Stimulated activated CD8-positive, alpha-beta memory T cell treated with anti-CD3 and anti-CD28 coated beads, Interleukin-7, amount 100 ng/mL, for 4 hours (primary cell): ENCODE measurements around the gene KCNC3.

ENCODE experiments used
- DNase-seq, 2 donors: peaks; one replicate each; pipeline ENCODE4 v3.0.0-alpha.2; 2020; ENCODE audit warnings: low read depth in 2 of 2

Gene KCNC3

DNA sequence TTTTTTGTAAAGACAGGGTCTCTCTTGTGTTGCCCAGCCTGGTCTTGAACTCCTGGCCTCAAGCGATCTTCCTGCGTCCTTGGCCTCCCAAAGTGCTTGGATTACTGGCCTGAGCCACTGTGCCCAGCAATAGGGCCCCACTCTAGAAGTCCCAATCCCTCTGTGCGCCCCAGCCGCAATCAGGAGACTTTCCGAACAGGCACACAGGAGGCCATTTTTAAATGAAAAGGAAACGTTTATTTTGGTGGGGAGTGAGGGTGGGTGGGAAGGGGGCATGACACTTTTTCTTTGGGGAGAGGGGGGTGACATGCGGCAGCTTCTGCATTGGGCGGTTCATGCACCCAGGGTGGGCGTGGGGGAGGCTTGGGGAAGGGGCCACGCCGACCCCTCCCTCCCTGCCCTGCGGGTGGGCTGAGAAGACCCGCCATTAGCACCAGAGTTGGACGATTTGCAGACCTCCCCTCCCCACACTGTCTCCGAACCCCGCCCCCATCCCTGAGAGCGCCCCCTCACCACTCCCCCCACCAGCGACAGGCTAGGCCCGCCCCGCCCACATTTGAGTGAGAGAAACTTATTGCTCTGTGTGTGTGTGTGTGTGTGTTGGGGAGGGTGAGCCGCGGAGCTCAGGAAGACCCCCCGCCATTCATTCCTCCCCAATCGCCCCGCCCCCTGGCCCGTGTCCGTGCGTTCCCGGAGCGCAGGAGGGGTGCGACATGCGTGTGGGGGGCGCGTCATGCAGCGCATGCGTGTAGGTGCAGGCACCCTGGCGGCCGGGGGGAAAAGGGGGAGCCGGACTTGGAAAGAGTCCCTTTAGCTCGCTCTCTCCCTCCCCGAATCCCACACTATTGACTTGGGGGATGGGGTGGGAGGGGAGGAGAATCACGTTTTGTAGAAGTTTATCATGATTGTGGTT lies 17.2 kb downstream of the KCNC3 start:
- DNase-seq, result no peak

DNA sequence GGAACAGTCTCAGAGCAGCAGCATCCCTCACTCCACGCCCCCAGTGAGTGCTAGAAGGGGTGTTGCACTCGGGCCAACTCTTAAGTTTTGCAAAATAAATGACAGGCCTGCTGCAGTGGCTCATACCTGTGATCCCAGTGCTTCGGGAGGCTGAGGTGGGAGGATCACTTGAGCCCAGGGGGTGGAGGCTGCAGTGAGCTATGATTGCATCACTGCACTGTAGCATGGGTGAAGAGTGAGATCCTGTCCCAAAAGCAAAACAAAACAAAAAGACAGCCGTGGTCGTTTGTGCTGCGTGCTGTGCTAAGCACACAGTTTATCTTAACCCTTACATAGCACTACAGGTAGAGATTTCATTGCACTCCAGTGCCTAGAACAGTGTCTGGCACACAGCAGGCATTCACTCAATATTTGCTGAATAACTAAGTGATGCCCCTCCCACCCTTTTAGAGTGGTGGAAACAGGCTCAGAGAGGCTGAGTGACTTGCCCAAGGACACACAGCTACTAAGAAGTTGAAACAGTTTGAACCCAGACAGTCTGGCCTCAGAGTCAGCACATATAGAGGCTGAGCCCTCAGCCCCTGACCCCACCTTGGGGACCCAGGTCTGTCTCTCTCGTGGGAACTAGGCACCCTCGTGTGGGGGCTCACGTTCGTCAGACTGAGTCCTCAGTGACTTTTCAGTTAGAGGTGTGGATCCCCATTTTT lies 18.3 kb downstream of the KCNC3 start:
- DNase-seq, result no peak

DNA sequence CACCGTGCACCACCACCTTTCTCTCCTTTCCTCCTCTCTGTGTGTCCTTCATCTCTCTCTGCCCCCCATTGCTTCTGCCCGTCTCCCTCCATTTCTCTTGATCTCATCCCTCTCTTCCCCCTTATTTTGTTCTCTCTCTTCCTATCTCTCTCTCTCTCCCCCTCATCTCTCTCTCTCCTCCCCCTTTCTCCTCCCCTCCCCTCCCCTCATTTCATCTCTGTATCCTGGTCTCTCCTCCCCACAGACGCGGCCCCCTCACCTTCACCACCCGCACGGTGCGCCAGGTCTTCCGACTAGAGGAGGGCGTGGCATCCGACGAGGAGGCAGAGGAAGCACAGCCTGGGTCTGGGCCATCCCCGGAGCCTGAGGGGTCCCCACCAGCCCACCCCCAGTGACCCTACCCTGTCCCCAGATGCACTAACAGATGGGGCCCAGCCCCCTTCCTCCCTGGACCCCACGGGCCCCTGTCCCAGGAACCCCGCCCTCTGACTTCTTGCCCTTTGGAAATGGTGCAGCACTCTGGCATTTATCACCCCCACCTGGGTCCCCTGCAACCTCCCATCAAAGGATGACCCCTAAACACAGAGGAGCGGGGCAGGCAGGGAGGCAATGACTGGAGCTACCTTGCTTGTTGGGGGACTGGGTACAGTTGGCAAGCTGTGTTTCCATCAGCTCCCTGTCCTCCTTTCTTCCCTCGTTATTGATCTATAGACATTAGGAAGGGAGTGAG lies 19.6 kb downstream of the KCNC3 start:
- no peak for DNase-seq

DNA sequence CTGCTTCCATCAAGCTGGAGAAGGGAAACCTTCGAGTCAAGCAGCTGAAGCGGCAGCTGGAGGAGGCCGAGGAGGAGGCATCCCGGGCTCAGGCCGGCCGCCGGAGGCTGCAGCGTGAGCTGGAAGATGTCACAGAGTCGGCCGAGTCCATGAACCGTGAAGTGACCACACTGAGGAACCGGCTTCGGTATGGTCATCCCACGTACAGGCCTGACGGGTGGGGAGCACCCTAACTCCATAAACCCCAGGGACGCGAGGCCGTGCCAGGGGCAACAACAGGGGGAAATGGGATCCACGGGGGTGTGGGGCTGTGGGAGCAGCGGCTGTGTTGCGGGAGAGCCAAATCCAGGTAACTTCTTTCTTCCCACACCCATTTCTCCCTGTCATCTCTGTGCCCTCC lies 20.2 kb downstream of the KCNC3 start:
- DNase-seq, result no peak

DNA sequence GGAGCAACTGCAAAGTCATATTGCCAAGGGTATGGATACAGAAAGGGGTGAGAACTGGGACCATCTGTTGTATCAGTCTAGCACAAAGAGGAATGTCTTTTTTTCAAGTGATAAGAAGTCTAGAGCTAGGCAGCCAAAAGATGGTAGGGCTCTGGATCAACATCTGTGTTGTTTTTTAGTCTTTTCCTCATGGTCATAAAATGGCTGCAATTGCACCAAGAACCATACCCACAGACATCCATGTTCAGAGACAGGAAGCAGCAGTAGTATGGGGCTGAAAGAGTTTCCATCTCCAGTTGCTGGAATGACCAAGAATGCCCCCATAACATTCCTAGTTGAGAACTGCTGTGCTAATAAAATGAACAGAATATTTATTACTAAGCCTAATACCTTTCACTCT lies 25.6 kb downstream of the KCNC3 start:
- no peak for DNase-seq

DNA sequence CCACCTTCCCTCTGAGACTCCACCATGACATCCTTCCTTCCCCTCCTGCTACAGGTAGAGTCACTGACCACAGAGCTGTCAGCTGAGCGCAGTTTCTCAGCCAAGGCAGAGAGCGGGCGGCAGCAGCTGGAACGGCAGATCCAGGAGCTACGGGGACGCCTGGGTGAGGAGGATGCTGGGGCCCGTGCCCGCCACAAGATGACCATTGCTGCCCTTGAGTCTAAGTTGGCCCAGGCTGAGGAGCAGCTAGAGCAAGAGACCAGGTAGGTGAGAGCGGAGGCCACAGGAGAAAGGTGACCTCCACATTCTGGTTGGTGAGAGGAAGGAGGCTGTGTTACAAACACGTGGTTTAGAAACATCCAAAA lies 27.6 kb downstream of the KCNC3 start:
- DNase-seq, result no peak

DNA sequence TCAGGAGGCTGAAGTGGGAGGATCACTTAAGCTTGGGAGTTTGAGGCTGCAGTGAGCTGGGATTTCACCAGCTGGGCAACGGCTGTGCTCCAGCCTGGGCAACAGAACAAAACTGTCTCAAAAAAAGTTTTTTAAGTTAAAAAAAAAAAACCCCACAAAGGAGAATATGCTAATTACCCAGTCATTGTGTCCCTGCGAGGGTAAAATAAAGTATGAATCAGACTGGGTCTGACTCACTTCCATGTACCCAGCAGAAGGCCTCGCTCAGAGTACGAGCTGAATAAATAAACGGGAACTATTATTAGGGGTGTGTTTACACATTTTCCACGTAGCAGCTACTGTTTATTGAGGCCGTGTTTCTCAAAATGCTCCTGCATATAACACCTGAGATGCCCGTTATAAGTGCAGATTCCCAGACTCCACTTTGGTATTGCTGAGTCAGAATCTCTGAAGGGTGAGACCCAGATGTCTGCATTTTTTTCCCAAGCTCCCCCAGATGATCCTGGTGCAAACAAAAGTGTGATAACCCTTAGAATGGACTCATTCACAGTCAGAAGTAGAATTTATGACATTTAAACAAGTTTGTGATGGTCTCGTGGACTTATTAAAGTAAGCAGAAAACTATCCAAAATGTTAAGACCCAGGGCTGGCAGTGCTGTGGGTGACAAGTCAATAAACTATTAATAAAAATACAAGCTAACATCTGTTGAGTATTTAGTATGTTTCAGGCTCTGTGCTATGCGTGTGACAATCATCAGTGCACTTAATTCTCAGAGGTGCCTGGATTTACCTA lies 28.2 kb downstream of the KCNC3 start:
- no peak for DNase-seq

DNA sequence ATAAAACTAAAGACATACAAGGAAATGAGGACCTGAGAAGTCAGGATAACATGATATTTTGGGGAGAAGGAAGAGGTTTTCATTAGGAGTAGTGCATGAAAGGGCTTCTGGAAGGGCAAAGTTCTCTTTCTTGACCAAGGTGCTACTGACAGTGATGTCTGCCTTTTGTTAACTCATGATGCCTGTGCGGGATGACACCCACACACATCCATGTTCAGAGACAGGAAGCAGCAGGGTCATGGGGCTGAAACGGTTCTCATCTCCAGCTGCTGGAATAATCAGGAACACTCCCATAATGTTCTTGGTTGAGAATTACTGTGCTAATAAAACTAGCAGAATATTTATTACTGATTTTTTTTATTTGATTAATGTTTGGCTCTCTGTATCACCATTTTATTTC lies 29.1 kb downstream of the KCNC3 start:
- DNase-seq, result no peak

DNA sequence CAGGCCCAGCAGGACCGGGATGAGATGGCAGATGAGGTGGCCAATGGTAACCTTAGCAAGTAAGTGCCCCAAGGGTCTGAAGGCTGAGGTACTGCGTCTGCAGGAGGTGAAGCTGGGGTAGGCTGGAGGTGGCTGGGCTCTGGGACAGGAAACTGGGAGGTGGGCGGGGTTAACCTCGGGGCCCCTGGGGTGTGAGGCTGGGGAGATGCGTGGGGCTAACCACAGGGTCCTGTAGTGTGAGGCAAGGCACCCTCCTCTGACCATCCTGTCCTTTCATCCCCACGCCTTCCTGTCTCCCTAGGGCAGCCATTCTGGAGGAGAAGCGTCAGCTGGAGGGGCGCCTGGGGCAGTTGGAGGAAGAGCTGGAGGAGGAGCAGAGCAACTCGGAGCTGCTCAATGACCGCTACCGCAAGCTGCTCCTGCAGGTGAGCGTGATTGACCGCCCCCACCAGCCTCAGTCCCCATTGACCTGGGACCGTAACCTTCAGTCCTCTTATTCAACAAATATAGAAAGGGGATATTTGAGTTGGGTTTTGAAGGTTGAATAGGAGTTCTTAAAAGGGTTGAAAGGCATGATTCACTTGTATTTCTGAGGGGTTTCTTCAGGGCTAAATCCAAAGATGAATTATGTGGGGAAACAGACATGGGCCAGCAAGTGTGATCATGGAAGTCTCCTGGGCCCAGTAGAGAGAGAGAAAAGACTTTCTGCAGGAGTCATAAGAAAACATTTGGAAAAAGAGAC lies 35.7 kb downstream of the KCNC3 start:
- DNase-seq, result no peak

DNA sequence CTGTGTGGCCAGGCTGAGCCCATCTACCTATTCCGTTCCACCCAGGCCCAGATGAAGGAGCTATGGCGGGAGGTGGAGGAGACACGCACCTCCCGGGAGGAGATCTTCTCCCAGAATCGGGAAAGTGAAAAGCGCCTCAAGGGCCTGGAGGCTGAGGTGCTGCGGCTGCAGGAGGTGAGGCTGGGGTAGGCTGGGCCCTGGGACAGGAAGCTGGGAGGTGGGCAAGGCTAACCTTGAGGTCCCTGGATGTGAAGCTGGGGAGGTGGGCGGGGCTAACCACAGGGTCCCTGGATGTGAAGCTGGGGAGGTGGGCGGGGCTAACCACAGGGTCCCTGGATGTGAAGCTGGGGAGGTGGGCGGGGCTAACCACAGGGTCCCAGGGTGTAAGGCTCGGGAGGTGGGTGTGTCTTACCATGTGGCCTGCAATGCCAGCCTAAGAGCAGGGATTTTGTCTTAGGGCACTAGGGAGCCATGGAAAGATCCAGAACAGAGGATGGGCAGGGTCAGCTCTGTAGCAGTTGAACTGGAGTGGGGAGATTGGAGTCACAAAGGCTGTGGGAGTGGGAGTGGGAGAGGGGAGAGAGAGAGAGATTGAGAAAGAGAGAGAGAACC lies 36.9 kb downstream of the KCNC3 start:
- DNase-seq, result no peak

DNA sequence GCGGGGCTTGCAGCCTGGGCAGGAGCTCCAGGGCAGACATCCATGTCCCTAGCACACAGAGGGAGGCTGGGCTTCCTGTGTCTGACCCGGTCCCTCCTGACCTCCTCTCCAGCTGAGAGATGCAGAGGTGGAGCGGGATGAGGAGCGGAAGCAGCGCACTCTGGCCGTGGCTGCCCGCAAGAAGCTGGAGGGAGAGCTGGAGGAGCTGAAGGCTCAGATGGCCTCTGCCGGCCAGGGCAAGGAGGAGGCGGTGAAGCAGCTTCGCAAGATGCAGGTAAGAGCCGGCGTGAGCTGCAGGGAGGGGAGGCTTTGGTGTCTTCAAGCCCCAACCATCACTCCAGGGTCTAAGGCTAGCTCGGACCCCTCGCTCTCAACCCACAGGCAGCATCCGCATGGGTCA lies 38.4 kb downstream of the KCNC3 start:
- no peak for DNase-seq

DNA sequence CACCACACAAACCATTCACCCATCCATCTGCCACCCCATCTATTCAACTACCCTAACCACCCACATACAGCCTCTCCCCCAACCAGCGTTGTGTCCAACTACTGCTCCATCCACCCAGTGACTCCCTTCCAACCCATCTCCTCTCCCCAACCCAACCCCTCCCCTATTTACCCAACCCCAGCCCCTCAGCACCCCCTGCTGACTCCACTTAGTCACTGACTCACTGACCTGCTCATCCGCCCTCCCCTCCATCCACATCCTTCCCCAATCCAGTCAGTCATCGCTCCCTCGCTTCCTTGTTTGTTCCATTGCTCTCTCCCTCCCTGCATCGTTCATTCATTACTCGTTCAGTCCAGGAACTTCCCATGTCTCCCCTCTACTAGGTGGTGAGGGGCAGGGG lies 39.2 kb downstream of the KCNC3 start:
- no peak for DNase-seq

DNA sequence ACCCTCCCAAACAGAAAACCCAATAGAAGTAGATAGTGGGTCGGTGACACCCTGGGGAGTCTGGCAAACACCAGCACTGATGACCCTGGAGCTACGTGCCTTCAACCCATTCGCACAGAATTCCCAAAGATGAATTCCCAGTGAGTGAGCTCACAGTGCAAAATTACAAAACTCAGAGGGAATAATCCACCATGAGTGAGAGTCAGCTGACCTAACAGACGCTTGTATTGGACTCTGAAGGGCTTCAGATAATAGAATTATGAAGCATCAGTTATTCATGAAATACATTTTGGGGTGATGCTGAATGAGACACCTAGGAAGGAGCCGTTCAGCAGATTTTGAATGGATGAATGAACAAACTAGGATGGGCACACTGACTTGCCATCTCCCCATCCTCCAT lies 40.2 kb downstream of the KCNC3 start:
- DNase-seq, result no peak

DNA sequence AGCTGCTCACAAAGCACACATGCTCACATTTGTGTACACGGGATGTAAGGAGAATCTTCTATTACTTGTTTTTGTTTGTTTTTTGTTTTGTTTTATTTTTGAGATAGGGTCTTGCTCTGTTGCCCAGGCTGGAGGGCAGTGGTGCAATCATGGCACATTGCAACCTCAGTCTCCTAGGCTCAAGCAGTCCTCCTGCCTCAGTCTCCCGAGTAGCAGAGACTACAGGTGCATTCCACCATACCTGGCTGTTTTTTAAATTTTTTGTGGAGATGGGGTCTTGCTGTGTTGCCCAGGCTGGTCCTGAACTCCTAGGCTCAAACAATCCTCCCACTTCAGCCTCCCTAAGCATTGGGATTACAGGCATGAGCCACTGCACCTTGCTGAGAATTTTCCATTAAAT lies 41.8 kb downstream of the KCNC3 start:
- no peak for DNase-seq

DNA sequence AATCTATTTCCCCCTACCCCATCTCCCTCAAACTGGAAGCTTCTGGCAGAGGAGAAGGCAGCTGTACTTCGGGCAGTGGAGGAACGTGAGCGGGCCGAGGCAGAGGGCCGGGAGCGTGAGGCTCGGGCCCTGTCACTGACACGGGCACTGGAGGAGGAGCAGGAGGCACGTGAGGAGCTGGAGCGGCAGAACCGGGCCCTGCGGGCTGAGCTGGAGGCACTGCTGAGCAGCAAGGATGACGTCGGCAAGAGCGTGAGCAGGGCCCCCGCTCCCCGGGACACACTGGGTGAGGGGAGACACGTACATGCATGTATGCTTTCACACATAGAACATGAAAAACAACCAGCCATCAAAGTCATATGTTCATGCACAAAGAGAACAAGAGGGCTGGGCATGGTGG lies 42.7 kb downstream of the KCNC3 start:
- no peak for DNase-seq

DNA sequence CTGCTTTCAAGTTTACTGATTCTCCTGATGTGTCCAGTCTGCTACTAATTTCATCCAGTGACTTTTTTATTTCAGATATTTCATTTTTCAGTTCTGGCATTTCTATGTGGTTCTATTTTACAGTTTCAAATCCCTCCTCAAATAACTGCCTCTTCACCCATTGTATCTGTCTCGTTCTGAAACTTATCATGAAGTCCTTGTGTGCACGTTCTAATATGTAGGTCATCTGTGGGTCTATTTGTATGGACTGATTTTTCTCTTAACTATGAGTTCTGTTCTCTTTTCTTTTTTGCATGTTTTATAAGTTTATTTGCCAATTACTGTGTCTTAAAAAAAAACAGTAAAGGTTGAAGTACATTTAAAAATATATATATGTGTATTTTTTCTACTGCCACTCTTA lies 43.3 kb downstream of the KCNC3 start:
- no peak for DNase-seq

DNA sequence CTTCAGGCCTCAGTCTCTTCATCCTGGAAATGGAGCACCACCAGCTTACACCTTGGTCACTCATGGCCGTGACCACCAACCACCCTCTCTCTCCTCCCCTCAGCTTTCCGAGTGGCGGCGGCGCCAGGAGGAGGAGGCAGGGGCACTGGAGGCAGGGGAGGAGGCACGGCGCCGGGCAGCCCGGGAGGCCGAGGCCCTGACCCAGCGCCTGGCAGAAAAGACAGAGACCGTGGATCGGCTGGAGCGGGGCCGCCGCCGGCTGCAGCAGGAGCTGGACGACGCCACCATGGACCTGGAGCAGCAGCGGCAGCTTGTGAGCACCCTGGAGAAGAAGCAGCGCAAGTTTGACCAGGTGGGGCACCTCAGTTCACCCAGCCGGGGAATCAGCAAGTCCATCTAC lies 47.7 kb downstream of the KCNC3 start:
- no peak for DNase-seq

DNA sequence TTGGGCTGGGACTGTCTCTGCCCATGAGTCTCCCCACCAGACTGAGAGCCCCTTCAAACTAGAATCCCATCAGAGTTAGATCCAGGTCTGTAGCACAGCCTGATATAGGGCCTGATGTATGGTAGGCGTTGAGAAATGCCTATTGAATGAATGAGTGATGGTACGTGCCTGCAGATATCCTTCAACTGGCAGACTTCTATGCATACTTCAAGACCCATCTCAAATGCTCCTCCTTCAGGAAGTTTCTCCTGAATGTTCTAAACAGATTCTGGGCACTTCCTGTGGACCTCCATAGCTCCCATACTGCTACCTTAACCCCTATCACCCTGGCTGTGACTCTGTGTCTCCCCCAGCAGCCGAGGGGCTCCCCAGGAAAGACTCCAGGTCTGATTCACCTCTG lies 48.2 kb downstream of the KCNC3 start:
- no peak for DNase-seq

DNA sequence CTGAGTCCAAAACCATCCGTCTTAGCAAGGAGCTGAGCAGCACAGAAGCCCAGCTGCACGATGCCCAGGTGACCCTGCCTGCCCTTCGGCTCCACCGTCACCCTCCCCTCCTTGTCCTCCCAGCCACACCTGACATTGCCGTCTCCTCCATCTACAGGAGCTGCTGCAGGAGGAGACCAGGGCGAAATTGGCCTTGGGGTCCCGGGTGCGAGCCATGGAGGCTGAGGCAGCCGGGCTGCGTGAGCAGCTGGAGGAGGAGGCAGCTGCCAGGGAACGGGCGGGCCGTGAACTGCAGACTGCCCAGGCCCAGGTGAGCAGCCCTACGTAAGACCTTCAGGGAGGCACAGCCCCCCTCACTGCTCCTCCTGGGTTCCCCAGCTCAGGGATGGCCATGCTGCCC lies 49.1 kb downstream of the KCNC3 start:
- no peak for DNase-seq

DNA sequence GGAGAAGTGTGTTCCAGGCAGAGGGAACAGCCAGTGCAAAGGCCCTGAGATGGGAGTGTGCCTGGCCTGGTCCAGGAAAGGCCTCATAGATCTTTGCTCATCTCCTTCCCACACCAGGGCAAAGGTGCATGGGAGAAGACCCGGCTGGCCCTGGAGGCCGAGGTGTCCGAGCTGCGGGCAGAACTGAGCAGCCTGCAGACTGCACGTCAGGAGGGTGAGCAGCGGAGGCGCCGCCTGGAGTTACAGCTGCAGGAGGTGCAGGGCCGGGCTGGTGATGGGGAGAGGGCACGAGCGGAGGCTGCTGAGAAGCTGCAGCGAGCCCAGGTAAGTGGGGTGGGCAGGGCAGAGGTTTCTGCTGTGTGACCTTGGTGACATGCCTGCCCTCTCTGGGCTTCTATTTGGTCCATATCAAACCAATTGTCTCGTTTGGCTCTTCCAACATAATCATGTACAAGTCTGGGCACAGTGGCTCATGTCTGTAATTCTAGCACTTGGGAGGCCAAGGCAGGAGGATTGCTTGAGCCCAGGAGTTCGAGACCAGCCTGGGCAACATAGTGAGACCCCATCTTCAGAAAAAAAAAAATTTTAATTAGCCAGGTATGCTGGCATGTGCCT lies 51.1 kb downstream of the KCNC3 start:
- no peak for DNase-seq
